Measurements from ENCODE around the gene HES2. TPM values are rescaled to one million over a fixed set of nuclear protein-coding genes. Genes with fewer than 3 reads are reported as not detected.

The HES2 gene
- total and polyA plus RNA-seq, 11 donors: 0.04 to 0.14 (median 0.12) TPM; not detected in 8

- ATAC-seq: no peak
- H3K27me3 ChIP-seq: peaks cover 48 to 95% (median 76%) of the 10 kb centered on the region in 9 donors
- intact Hi-C loops (cut with DNase I): no loop called here
Observed at GRCh38 chr1:6424619-6425593, 5.2 kb upstream of the HES2 start, which contains the start of gene ESPN. TSS of gene ESPN (plus strand) at chr1:6424776. CDS start at chr1:6424956, 180 bp downstream.

DNA sequence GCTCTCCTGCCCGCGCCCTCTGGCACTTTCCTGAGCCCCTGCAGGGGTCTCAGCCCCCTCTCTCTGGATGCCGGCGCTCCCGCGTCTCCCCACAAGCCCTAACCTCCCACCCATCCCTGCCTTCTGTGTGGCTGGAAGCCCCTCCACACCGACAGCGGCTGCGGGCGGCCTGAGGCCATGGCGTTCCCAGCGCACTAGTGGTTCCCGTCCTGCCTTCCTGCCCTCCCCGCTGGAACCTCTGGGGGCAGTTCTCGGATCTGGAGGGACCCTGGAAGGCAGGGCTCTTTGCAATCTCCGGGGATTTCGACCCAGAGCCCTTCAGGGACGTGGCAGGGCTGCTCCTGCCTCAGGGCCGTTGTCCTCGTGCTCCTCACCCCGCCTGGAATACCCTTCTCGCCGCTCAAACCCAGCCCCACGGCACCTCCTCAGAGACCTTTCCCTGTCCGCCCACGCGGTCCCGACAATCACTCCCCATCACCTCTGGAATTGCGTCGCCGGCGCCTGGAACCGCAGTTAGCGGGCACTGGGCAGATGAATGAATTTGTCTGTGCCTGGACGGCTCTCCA lies 4.4 kb upstream of the HES2 start:
- DNase-seq: no peak
- intact Hi-C loops (cut with DNase I): no loop called here
- no peak overlapping the region for H3K27ac ChIP-seq
- no peaks in the 10 kb centered on the region for H3K9me3 ChIP-seq
- no peaks in the 10 kb centered on the region for H3K36me3 ChIP-seq
- H3K4me3 ChIP-seq: peak overlapping the region in 2 of 12 donors; percentile 17 to 34
- H3K4me1 ChIP-seq: peaks cover 8 to 45% (median 34%) of the 10 kb centered on the region in 12 donors
- ATAC-seq: no peak
- WGBS, 4 donors: 2 to 6% (median 6%) methylated on average over 32 to 35 of the region's 35 CpGs
- H3K27me3 ChIP-seq: peaks cover 52 to 97% (median 83%) of the 10 kb centered on the region in 9 donors
- TF ChIP-seq, protein P1, sequence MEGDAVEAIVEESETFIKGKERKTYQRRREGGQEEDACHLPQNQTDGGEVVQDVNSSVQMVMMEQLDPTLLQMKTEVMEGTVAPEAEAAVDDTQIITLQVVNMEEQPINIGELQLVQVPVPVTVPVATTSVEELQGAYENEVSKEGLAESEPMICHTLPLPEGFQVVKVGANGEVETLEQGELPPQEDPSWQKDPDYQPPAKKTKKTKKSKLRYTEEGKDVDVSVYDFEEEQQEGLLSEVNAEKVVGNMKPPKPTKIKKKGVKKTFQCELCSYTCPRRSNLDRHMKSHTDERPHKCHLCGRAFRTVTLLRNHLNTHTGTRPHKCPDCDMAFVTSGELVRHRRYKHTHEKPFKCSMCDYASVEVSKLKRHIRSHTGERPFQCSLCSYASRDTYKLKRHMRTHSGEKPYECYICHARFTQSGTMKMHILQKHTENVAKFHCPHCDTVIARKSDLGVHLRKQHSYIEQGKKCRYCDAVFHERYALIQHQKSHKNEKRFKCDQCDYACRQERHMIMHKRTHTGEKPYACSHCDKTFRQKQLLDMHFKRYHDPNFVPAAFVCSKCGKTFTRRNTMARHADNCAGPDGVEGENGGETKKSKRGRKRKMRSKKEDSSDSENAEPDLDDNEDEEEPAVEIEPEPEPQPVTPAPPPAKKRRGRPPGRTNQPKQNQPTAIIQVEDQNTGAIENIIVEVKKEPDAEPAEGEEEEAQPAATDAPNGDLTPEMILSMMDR (IDR thresholded peaks at IDR 0.05): no peak
- no peak for TF ChIP-seq POLR2A (IDR thresholded peaks at IDR 0.05)

More at GRCh38 chr1:6424619-6425593, 5.2 kb upstream of the HES2 start, which contains the start of gene ESPN:
- no peaks in the 10 kb centered on the region for H3K9me3 ChIP-seq
- H3K4me1 ChIP-seq: peaks cover 6 to 41% (median 28%) of the 10 kb centered on the region in 12 donors
- TF ChIP-seq, protein P1 (IDR thresholded peaks at IDR 0.05): no peak
- TF ChIP-seq POLR2A (IDR thresholded peaks at IDR 0.05): no peak
- no peaks in the 10 kb centered on the region for H3K36me3 ChIP-seq
- no peak for DNase-seq
- peak within 1 kb of the TSS in 5 of 12 donors; percentile 6 to 39 (median 26) for H3K4me3 ChIP-seq
- H3K27ac ChIP-seq: no peak within 1 kb of the TSS
- 5 to 11% (median 7%) methylated on average over 41 to 99 of the region's 99 CpGs for WGBS, 4 donors

DNA sequence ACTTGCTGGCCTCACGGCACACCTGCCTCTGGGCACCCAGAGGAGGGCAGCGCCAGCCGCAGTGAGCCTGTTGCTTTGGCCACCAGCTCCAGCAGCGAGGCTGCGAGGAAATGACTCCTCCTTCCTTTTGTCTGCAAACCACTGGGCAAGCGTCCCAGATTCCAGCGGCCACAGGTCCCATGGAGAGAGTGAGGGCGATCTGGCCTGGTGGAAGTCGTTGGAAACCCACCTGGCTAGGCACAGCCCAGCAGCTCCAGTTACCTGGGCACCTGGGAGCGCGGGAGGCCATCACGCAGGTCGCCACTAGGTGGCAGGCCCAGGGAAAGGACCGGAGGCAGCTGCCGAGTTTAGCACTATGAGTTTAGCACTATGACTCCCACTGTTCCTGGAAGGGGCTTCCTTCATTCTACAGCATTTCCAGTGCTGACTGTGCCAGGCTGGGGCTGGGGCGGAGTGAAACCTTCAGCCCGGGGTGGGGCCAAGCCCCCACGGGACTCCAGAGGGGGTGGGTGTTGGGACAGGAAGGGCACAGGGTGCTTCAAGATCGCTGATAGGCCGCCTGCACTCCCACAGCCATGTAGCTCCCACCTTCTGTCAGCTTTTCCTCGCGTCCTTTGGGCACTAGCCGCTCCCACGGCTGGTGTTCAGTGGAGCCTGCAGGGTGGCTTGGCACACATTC lies 3.7 kb upstream of the HES2 start:
- H3K36me3 ChIP-seq: no peaks in the 10 kb centered on the region
- peaks cover 56 to 100% (median 87%) of the 10 kb centered on the region in 9 donors for H3K27me3 ChIP-seq
- ATAC-seq: peak in 2 of 4 donors; percentile 16 to 53
- H3K9me3 ChIP-seq: no peaks in the 10 kb centered on the region
- H3K4me3 ChIP-seq: peak overlapping the region in 1 of 12 donors; percentile 17
- peaks cover 8 to 50% (median 37%) of the 10 kb centered on the region in 12 donors for H3K4me1 ChIP-seq
- 6 to 15% (median 7%) methylated on average over 17 to 24 of the region's 24 CpGs for WGBS, 4 donors
- H3K27ac ChIP-seq: no peak overlapping the region
- DNase-seq: no peak
- no peak for TF ChIP-seq POLR2A (IDR thresholded peaks at IDR 0.05)
- TF ChIP-seq, protein P1 (IDR thresholded peaks at IDR 0.05): peak; percentile 28 to 59 (median 42)
- intact Hi-C loops (cut with DNase I): no loop called here

All from heart left ventricle (tissue), 16 donors.